ENCODE results near the gene TMPRSS12. TPM values are rescaled to one million over a fixed set of nuclear protein-coding genes. Genes with fewer than 3 reads are reported as not detected.
"Not testable (repeated sequence)": the region's sequence is repeated elsewhere in the genome, so short reads cannot be mapped to it uniquely, and the experiment has no call there.

TMPRSS12 gene
- total RNA-seq, 1 experiment from 2014 or later: not detected

GRCh38 chr12:50840809-50841487 lies 1.8 kb upstream of the TMPRSS12 start:
- DNase-seq: no peak
- Histone ChIP-seq H3K4me3 (ENCODE audit: insufficient read depth, low read depth, low read length) (no peak overlapping the region), H3K27me3 (ENCODE audit: control insufficient read depth, insufficient read depth, low read length) (no peaks in the 10 kb centered on the region), H3K36me3 (replicated peaks; ENCODE audit: control insufficient read depth, insufficient read depth, low read length) (no peaks in the 10 kb centered on the region)

- Histone ChIP-seq H3K27me3 (ENCODE audit: control insufficient read depth, insufficient read depth, low read length) (no peaks in the 10 kb centered on the region), H3K4me3 (ENCODE audit: insufficient read depth, low read depth, low read length) (no peak overlapping the region)
- DNase-seq: no peak
Measured at GRCh38 chr12:50841716-50842531, 802 bp upstream of the TMPRSS12 start.

GRCh38 chr12:50845021-50845647 lies 2.4 kb downstream of the TMPRSS12 start:
- no peak for DNase-seq
- no peaks in the 10 kb centered on the region for H3K36me3 ChIP-seq (replicated peaks; ENCODE audit: control insufficient read depth, insufficient read depth, low read length)
- no peaks in the 10 kb centered on the region for H3K27me3 ChIP-seq (ENCODE audit: control insufficient read depth, insufficient read depth, low read length)
- H3K4me3 ChIP-seq (ENCODE audit: insufficient read depth, low read depth, low read length): no peak overlapping the region

More at GRCh38 chr12:50841716-50842531, 802 bp upstream of the TMPRSS12 start:
- H3K36me3 ChIP-seq (replicated peaks; ENCODE audit: control insufficient read depth, insufficient read depth, low read length): no peaks in the 10 kb centered on the region

GRCh38 chr12:50848963-50849362 lies 6.2 kb downstream of the TMPRSS12 start:
- H3K36me3 ChIP-seq (replicated peaks; ENCODE audit: control insufficient read depth, insufficient read depth, low read length): no peaks in the 10 kb centered on the region
- DNase-seq: no peak
- H3K4me3 ChIP-seq (ENCODE audit: insufficient read depth, low read depth, low read length): no peak overlapping the region
- no peaks in the 10 kb centered on the region for H3K27me3 ChIP-seq (ENCODE audit: control insufficient read depth, insufficient read depth, low read length)

GRCh38 chr12:50855218-50855617 lies 12.5 kb downstream of the TMPRSS12 start:
- not testable (repeated sequence) for DNase-seq; H3K36me3 ChIP-seq (replicated peaks; ENCODE audit: control insufficient read depth, insufficient read depth, low read length); H3K27me3 ChIP-seq (ENCODE audit: control insufficient read depth, insufficient read depth, low read length); H3K4me3 ChIP-seq (ENCODE audit: insufficient read depth, low read depth, low read length)

DNA sequence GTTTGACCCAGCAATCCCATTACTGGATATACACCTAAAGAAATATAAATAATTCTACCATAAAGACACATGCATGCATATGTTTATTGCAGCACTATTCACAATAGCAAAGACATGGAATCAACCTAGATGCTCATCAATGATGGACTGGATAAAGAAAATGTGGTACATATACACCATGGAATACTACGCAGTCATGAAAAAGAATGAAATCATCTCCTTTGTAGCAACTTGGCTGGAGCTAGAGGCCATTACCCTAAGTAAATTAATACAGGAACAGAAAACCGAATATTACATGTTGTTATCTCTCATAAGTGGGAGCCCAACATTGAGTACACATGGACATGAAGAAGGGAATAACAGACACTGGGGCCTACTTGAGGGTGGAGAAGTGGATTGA lies 13.0 kb downstream of the TMPRSS12 start:
- not testable (repeated sequence) for H3K27me3 ChIP-seq (ENCODE audit: control insufficient read depth, insufficient read depth, low read length); H3K36me3 ChIP-seq (replicated peaks; ENCODE audit: control insufficient read depth, insufficient read depth, low read length); H3K4me3 ChIP-seq (ENCODE audit: insufficient read depth, low read depth, low read length); DNase-seq

DNA sequence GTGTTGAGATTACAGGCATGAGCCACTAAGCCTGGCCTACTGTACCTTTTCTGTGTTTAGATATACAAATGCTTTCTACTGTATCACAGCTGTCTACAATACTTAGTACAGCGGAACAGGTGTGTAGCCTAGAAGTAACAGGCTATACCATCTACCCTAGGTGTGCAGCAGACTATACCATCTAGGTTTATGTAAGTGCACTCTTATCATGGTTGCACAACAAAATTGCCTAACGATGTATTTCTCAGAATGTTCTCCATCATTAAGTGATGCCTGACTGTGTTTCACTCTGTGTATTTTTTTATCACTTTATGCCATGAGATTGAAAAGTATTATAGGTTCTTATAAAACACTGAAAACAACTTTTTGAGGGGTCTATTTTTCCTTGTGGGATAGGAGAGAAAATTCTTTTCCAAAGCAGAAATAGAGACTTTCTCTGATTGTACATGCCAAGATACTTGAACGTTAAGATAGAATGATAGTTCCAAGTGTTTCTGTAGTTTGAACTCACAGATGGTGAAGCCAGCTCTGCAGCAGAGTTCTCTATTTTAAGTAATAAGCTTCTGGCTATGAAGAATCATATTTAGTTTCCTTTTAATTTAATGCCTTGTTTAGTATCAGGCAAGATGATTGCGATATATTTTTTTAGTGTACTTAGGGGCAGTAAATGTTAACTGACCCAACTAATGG lies 17.0 kb downstream of the TMPRSS12 start:
- H3K36me3 ChIP-seq (replicated peaks; ENCODE audit: control insufficient read depth, insufficient read depth, low read length): no peaks in the 10 kb centered on the region
- no peaks in the 10 kb centered on the region for H3K27me3 ChIP-seq (ENCODE audit: control insufficient read depth, insufficient read depth, low read length)
- no peak overlapping the region for H3K4me3 ChIP-seq (ENCODE audit: insufficient read depth, low read depth, low read length)
- DNase-seq: no peak

DNA sequence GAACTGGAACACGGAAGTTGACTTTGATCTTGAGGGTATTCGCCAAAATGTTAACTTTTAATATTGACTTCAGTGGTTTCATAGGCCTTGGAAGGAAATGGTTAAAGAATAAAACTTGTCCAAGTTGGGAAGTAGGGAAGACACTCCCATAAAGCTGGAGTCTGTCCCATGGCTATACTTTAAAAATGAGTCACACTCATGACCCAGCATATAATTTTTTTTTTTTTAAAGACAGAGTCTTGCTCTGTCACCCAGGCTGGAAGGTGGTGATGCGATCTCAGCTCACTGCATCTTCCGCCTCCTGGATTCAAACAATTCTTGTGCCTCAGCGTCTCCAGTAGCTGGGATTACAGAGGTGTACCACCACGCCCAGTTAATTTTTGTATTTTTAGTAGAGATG lies 19.6 kb downstream of the TMPRSS12 start:
- no peaks in the 10 kb centered on the region for H3K36me3 ChIP-seq (replicated peaks; ENCODE audit: control insufficient read depth, insufficient read depth, low read length)
- H3K27me3 ChIP-seq (ENCODE audit: control insufficient read depth, insufficient read depth, low read length): no peaks in the 10 kb centered on the region
- no peak for DNase-seq
- no peak overlapping the region for H3K4me3 ChIP-seq (ENCODE audit: insufficient read depth, low read depth, low read length)

GRCh38 chr12:50865266-50865665 lies 22.5 kb downstream of the TMPRSS12 start:
- Histone ChIP-seq H3K4me3 (ENCODE audit: insufficient read depth, low read depth, low read length) (no peak overlapping the region), H3K36me3 (replicated peaks; ENCODE audit: control insufficient read depth, insufficient read depth, low read length) (no peaks in the 10 kb centered on the region), H3K27me3 (ENCODE audit: control insufficient read depth, insufficient read depth, low read length) (no peaks in the 10 kb centered on the region)
- no peak for DNase-seq

GRCh38 chr12:50868881-50869280 lies 26.2 kb downstream of the TMPRSS12 start:
- not testable (repeated sequence) for H3K36me3 ChIP-seq (replicated peaks; ENCODE audit: control insufficient read depth, insufficient read depth, low read length); H3K4me3 ChIP-seq (ENCODE audit: insufficient read depth, low read depth, low read length); H3K27me3 ChIP-seq (ENCODE audit: control insufficient read depth, insufficient read depth, low read length); DNase-seq

DNA sequence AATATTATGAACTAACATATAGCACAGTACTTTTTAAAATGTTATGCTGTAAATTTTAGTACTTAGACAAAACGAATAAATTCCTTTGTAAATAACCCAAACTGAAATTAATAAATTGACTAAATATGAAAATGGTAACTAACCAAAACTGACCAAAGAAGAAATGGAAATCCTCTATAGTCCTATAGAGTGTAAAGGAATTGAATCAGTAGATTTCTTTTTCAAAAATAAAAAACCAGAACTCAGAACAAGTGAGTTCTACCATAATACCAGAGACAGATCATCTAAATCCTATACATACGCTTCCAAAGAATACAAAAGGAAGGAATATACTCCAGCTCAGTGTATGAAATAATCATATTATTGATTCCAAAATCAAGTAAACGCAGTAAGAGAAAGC lies 39.8 kb downstream of the TMPRSS12 start:
- Histone ChIP-seq H3K4me3 (ENCODE audit: insufficient read depth, low read depth, low read length) (no peak overlapping the region), H3K27me3 (ENCODE audit: control insufficient read depth, insufficient read depth, low read length) (no peaks in the 10 kb centered on the region), H3K36me3 (replicated peaks; ENCODE audit: control insufficient read depth, insufficient read depth, low read length) (no peaks in the 10 kb centered on the region)
- no peak for DNase-seq

DNA sequence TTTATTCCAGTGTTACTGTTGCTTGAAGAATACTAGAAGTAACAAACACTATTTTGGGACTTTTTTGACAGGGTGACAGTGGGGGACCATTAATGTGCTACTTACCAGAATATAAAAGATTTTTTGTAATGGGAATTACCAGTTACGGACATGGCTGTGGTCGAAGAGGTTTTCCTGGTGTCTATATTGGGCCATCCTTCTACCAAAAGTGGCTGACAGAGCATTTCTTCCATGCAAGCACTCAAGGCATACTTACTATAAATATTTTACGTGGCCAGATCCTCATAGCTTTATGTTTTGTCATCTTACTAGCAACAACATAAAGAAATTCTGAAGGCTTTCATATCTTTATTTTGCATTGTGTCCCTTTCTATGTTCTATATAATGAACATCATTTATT lies 44.5 kb downstream of the TMPRSS12 start:
- Histone ChIP-seq H3K27me3 (ENCODE audit: control insufficient read depth, insufficient read depth, low read length) (no peaks in the 10 kb centered on the region), H3K4me3 (ENCODE audit: insufficient read depth, low read depth, low read length) (no peak overlapping the region), H3K36me3 (replicated peaks; ENCODE audit: control insufficient read depth, insufficient read depth, low read length) (no peaks in the 10 kb centered on the region)
- no peak for DNase-seq

DNA sequence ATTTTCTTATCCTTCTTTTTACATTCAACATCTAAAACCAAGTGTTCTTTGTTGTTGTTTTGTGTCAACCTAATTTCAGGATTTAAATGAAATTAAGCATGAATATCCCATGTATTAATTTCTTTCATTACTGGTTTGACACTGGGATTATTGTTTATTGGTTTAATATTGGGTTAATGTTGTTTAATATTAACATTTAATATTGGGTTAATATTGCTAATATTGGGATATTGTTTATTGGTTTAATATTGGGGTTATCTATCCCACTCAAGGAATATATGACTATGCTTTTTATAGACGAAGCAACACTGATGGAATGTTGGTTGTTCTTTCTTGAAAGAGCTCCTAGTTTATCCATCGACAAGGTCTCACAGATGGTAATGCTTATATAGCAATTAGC lies 45.9 kb downstream of the TMPRSS12 start:
- no peaks in the 10 kb centered on the region for H3K36me3 ChIP-seq (replicated peaks; ENCODE audit: control insufficient read depth, insufficient read depth, low read length)
- no peak overlapping the region for H3K4me3 ChIP-seq (ENCODE audit: insufficient read depth, low read depth, low read length)
- DNase-seq: no peak
- no peaks in the 10 kb centered on the region for H3K27me3 ChIP-seq (ENCODE audit: control insufficient read depth, insufficient read depth, low read length)

GRCh38 chr12:50894241-50894640 lies 51.5 kb downstream of the TMPRSS12 start:
- no peak overlapping the region for H3K4me3 ChIP-seq (ENCODE audit: insufficient read depth, low read depth, low read length)
- DNase-seq: no peak
- no peaks in the 10 kb centered on the region for H3K27me3 ChIP-seq (ENCODE audit: control insufficient read depth, insufficient read depth, low read length)
- no peaks in the 10 kb centered on the region for H3K36me3 ChIP-seq (replicated peaks; ENCODE audit: control insufficient read depth, insufficient read depth, low read length)

Data from H7 (cell line).